ENCODE measurements around the gene TMEM120B. TPM values are rescaled to one million over a fixed set of nuclear protein-coding genes. Genes with fewer than 3 reads are reported as not detected.

TMEM120B gene
- total and polyA plus RNA-seq, 2 of the 4 experiments (the other 2 are of a cell fraction), result 10.6 to 18.4 TPM

- Histone ChIP-seq H3K14ac (replicated peaks; ENCODE audit: low read depth, low read length) (peak overlapping the region; percentile 30), H3K36me3 (ENCODE audit: control insufficient read depth, insufficient read depth, low read length) (peaks cover 25% of the 10 kb centered on the region), H4K8ac (ENCODE audit: low read depth in 2 of 2, low read length in 2 of 2) (peak overlapping the region in 1 of 2 experiments; percentile 55; a peak in 2 of 4 replicates), H3K9me1 (ENCODE audit: insufficient read depth, low read length) (peaks cover 10% of the 10 kb centered on the region; the same call in 1 of the 2 replicates), H3K4me3 (ENCODE audit: insufficient read depth, low read depth, low read length) (no peak overlapping the region), H2AK9ac (replicated peaks; ENCODE audit: low read depth, low read length, poor library complexity) (peak overlapping the region; percentile 17), H3K18ac (ENCODE audit: low read depth, low read length) (peak overlapping the region; percentile 18; the same call in 1 of the 2 replicates), H3K4me2 (ENCODE audit: low read depth, low read length) (no peak overlapping the region), H2AFZ (replicated peaks; ENCODE audit: low read length, poor library complexity) (peak overlapping the region; percentile 83), H3K9me3 (ENCODE audit: control insufficient read depth, insufficient read depth, low read length) (no peaks in the 10 kb centered on the region), H2BK15ac (ENCODE audit: low read depth, low read length) (no peak overlapping the region), H3K79me1 (ENCODE audit: low read depth in 1 of 2, low read length in 2 of 2) (peaks cover 6 to 34% of the 10 kb centered on the region in 2 experiments), H3K9ac (ENCODE audit: low read depth, low read length) (no peak overlapping the region), H3K27me3 (ENCODE audit: control insufficient read depth, insufficient read depth, low read length) (no peaks in the 10 kb centered on the region), H3K27ac (ENCODE audit: insufficient read depth, low read length) (peak overlapping the region; percentile 33; the same call in 1 of the 2 replicates), H3K23ac (ENCODE audit: low read depth, low read length) (no peak overlapping the region), H2BK20ac (ENCODE audit: low read depth, low read length) (peak overlapping the region; percentile 15), H3K4me1 (ENCODE audit: control insufficient read depth, insufficient read depth, low read length) (peaks cover 11% of the 10 kb centered on the region), H2AK5ac (ENCODE audit: low read depth, low read length) (peak overlapping the region; percentile 32), H4K91ac (ENCODE audit: insufficient read depth, low read depth, low read length) (no peak overlapping the region), H4K20me1 (ENCODE audit: insufficient read depth, low read length) (peaks cover 7% of the 10 kb centered on the region), H3K4ac (ENCODE audit: low read depth, low read length) (peak overlapping the region; percentile 62), H2BK5ac (ENCODE audit: low read depth, low read length, poor library complexity, severe bottlenecking) (peak overlapping the region; percentile 15), H2BK120ac (ENCODE audit: low read depth, low read length) (peak overlapping the region; percentile 36), H3K56ac (ENCODE audit: extremely low read depth, insufficient read depth, low read length) (no peak overlapping the region), H4K5ac (ENCODE audit: low read depth, low read length) (no peak overlapping the region; the same call in 1 of the 2 replicates)
- intact Hi-C loops (cut with micrococcal nuclease), result no loop called here
- CTCF ChIA-PET, result no interaction called here
- TF ChIP-seq CHD1 (IDR thresholded peaks at IDR 0.05; ENCODE audit: low read depth, low read length), result no peak
- TF ChIP-seq POLR2A (IDR thresholded peaks at IDR 0.05; ENCODE audit: low read depth, low read length), result no peak
- TF ChIP-seq BHLHE40 (IDR thresholded peaks at IDR 0.05; ENCODE audit: low read depth, low read length), result no peak
- TF ChIP-seq NFE2L2 (IDR thresholded peaks at IDR 0.05; ENCODE audit: low read depth, low read length), result no peak
- no peak for TF ChIP-seq SMC3 (IDR thresholded peaks at IDR 0.05; ENCODE audit: low read depth, low read length)
- no peak for TF ChIP-seq MAZ (IDR thresholded peaks at IDR 0.05; ENCODE audit: borderline replicate concordance, low read depth, low read length)
- TF ChIP-seq RCOR1 (IDR thresholded peaks at IDR 0.05; ENCODE audit: insufficient replicate concordance, low read length), result no peak
- TF ChIP-seq CEBPB (IDR thresholded peaks at IDR 0.05; ENCODE audit: low read depth, low read length), result no peak
- in situ Hi-C loops (cut with MboI; ENCODE audit: low sequenced_read_pairs), result no loop called here
- WGBS, 2 experiments (ENCODE audit: extremely low coverage in 2 of 2, insufficient read length in 1 of 2), result 46% methylated on average over 4 of the region's 13 CpGs; no CpG with 5 or more reads in 1 of the 2 experiments
- dilution Hi-C loops (cut with HindIII; ENCODE audit: low sequenced_read_pairs, unreplicated experiment), result no loop called here
- no peak for ATAC-seq (ENCODE audit: low read depth)
- no TSS peak for BruUV-seq (replicated peaks)
- POLR2A ChIA-PET (ENCODE audit: unreplicated experiment), result no interaction called here
- DNase-seq, result no peak
Observed at GRCh38 chr12:121748218-121748570, 35.6 kb downstream of the TMEM120B start.

Measured in IMR-90 (cell line).